Amygdala (tissue), 56 donors: ENCODE measurements around the gene RAD51B.
"Not testable (repeated sequence)": the region's sequence is repeated elsewhere in the genome, so short reads cannot be mapped to it uniquely, and the experiment has no call there.

Source experiments
- DNase-seq, 56 donors: peaks; one replicate each; lab custom pipeline; 2025; lab: John Stamatoyannopoulos, UW

The RAD51B gene

GRCh38 chr14:68103853-68104252 is 284.3 kb downstream of the RAD51B start:
- no peak for DNase-seq

- DNase-seq: no peak
Measured at GRCh38 chr14:68104518-68104917, 284.9 kb downstream of the RAD51B start.

GRCh38 chr14:68105816-68106215 is 286.2 kb downstream of the RAD51B start:
- no peak for DNase-seq

- no peak for DNase-seq
Measured at GRCh38 chr14:68106456-68106855, 286.9 kb downstream of the RAD51B start.

- no peak for DNase-seq
Measured at GRCh38 chr14:68106905-68107304, 287.3 kb downstream of the RAD51B start.

- no peak for DNase-seq
Measured at GRCh38 chr14:68109132-68109900, 289.7 kb downstream of the RAD51B start.

- no peak for DNase-seq
Measured at GRCh38 chr14:68111097-68111852, 291.7 kb downstream of the RAD51B start.

- DNase-seq: no peak
Measured at GRCh38 chr14:68111853-68112270, 292.3 kb downstream of the RAD51B start.

GRCh38 chr14:68112442-68112841 is 292.9 kb downstream of the RAD51B start:
- DNase-seq: no peak

- DNase-seq: no peak
Measured at GRCh38 chr14:68113343-68113930, 293.9 kb downstream of the RAD51B start.

- not testable (repeated sequence) for DNase-seq
Measured at GRCh38 chr14:68115952-68116351, 296.4 kb downstream of the RAD51B start.

- no peak for DNase-seq
Measured at GRCh38 chr14:68122651-68123050, 303.1 kb downstream of the RAD51B start.

GRCh38 chr14:68124050-68124449 is 304.5 kb downstream of the RAD51B start:
- no peak for DNase-seq

- no peak for DNase-seq
Measured at GRCh38 chr14:68124979-68125731, 305.6 kb downstream of the RAD51B start.

GRCh38 chr14:68127166-68127565 is 307.6 kb downstream of the RAD51B start:
- no peak for DNase-seq

GRCh38 chr14:68131907-68132306 is 312.3 kb downstream of the RAD51B start:
- no peak for DNase-seq

- no peak for DNase-seq
Measured at GRCh38 chr14:68132563-68133121, 313.1 kb downstream of the RAD51B start.

GRCh38 chr14:68133856-68134255 is 314.3 kb downstream of the RAD51B start:
- DNase-seq: no peak

GRCh38 chr14:68135028-68135427 is 315.4 kb downstream of the RAD51B start:
- DNase-seq: no peak

GRCh38 chr14:68135566-68135965 is 316.0 kb downstream of the RAD51B start:
- DNase-seq: no peak
